ENCODE results near the gene EFL1.

EFL1 gene

DNA sequence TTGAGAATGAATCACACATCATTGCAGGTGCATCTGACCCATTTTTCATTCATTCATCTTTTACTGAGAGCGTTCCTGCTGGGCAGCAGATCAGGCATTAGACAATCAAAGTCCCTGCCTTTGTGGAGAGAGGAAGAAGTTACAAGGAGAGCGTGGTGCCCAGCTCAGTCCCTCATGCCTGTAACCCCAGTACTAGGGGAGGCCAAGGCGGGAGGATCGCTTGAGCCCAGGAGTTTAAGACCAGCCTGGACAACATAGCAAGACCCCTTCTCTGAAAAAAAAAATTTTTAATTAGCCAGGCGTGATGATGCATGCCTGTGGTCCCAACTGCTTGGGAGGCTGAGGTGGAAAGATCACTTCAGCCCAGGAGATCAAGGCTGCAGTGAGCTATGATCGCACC is 181.8 kb downstream of the EFL1 start:
- no peak for DNase-seq (ENCODE audit: low read depth)
- no peak overlapping the region for H3K4me3 ChIP-seq (ENCODE audit: low read depth, low read length)
- TF ChIP-seq, protein P1, sequence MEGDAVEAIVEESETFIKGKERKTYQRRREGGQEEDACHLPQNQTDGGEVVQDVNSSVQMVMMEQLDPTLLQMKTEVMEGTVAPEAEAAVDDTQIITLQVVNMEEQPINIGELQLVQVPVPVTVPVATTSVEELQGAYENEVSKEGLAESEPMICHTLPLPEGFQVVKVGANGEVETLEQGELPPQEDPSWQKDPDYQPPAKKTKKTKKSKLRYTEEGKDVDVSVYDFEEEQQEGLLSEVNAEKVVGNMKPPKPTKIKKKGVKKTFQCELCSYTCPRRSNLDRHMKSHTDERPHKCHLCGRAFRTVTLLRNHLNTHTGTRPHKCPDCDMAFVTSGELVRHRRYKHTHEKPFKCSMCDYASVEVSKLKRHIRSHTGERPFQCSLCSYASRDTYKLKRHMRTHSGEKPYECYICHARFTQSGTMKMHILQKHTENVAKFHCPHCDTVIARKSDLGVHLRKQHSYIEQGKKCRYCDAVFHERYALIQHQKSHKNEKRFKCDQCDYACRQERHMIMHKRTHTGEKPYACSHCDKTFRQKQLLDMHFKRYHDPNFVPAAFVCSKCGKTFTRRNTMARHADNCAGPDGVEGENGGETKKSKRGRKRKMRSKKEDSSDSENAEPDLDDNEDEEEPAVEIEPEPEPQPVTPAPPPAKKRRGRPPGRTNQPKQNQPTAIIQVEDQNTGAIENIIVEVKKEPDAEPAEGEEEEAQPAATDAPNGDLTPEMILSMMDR (IDR thresholded peaks at IDR 0.05; ENCODE audit: insufficient read depth, low read depth, low read length, missing control alignments) = no peak

Measured in GM12865 (cell line).